ENCODE results near the gene COL2A1.

Gene COL2A1

DNA sequence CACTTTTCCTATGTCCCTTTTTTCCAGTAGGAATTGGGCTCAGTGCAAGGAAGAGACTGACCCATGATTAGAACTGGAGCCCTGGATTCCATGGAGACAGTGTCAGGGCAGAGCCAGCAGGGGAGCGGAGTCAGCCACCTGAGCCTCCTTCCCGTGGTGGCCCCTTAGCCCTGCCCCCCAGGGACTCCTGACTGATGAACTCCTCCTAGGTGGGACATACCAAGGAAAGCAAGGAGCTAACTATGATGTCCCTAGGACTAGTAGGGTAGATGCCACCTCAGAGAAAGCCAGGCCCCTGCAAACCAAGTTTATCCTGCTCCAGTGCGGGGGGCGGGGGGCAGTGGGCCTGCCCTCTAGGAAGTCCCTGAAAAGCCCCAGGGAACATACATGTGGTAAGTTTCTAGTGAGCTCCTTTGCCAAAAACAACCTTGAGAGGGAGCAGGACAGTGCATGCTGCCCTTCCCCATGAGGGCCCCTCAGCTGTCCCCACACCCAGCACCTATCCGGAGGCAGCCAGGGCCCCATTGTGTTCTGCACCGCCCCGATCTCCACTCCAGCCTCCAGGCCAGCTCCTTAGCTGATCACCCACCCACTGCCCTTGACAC lies 6.2 kb upstream of the COL2A1 start:
- Histone ChIP-seq H3K36me3 (ENCODE audit: insufficient read depth, low read length) (no peaks in the 10 kb centered on the region), H3K9me3 (ENCODE audit: control insufficient read depth, insufficient read depth, low read length) (no peaks in the 10 kb centered on the region), H3K4me1 (ENCODE audit: insufficient read depth, low read length) (no peaks in the 10 kb centered on the region), H3K9ac (ENCODE audit: low read depth, low read length) (no peak overlapping the region)

DNA sequence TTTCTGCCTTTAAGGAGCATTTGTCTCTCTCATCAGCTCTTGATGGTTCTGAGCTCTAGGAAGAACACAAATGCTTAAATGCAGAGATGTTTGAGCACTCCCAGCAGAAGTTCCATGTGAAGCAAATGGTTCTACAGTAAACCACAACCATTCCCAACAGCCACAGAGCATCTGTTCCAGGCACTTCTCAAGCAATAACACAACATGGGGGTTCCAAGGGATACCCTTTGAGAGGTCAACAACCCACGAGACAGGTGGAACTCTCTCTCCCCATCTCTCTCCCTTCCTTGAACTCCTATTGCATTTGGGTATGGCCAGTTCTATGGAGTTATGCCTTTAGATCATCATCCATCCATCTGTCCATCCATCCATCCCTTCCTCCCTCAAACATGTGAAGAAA lies 5.2 kb upstream of the COL2A1 start:
- Histone ChIP-seq H3K36me3 (ENCODE audit: insufficient read depth, low read length) (no peaks in the 10 kb centered on the region), H3K9me3 (ENCODE audit: control insufficient read depth, insufficient read depth, low read length) (no peaks in the 10 kb centered on the region), H3K4me1 (ENCODE audit: insufficient read depth, low read length) (no peaks in the 10 kb centered on the region), H3K9ac (ENCODE audit: low read depth, low read length) (no peak overlapping the region)

DNA sequence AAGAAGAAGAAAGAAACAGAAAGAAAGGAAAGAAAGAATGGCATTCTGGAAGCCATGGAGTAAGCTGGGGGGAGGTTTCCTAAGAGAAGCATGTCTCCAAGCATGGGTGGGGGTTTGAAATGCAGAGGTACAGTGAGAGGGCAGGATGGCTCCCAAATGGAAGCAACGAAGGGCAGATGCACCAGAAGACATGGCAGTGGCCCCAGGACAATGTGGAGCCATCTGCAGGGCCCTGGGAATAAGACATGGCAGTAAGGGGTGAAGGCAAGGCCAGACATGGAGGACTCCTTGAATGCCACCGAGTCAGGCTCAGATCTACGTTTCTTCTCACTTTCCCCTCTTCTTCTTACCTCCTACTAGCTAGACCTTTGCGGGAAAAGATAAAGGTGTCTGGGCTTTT lies 4.7 kb upstream of the COL2A1 start:
- no peaks in the 10 kb centered on the region for H3K9me3 ChIP-seq (ENCODE audit: control insufficient read depth, insufficient read depth, low read length)
- no peaks in the 10 kb centered on the region for H3K4me1 ChIP-seq (ENCODE audit: insufficient read depth, low read length)
- H3K36me3 ChIP-seq (ENCODE audit: insufficient read depth, low read length): no peaks in the 10 kb centered on the region
- no peak overlapping the region for H3K9ac ChIP-seq (ENCODE audit: low read depth, low read length)

DNA sequence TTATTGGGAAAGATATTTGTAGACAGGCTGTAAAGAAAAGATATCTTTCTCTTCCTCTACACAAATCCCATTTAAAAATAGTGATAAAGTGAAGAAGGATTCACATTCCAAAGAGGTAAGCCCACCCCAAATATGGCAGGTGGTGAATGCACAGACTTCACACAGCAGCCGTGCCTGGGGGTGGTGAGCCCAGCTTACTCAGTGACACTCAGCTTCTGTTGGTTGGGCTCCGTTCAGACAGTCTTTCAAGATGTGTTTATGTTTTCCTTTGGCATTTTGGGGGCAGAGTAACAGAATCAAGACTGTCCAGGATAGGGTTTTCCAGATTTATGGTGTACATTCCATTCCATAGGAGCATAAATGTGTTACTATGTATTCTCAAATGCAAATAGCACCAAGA lies 4.1 kb upstream of the COL2A1 start:
- Histone ChIP-seq H3K9ac (ENCODE audit: low read depth, low read length) (no peak overlapping the region), H3K4me1 (ENCODE audit: insufficient read depth, low read length) (no peaks in the 10 kb centered on the region), H3K36me3 (ENCODE audit: insufficient read depth, low read length) (no peaks in the 10 kb centered on the region), H3K9me3 (ENCODE audit: control insufficient read depth, insufficient read depth, low read length) (no peaks in the 10 kb centered on the region)

DNA sequence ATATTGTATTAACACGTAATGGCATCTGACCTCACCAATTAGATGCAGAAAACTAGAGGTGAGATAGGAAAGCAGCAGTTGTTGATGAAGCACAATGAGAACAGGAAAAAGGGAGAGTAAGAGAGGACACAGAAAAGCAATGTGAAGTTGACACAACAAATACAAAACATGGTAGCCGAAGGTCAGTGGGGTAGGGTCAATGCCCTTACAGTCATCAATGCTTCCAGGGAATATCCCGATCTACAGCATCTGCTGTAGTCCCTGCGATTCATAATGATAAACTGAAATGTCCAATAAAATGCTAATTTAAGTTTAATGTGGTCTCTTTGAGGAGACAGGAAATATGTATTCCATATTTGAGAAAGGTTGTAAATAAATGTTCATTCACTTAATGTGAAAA lies 2.9 kb upstream of the COL2A1 start:
- no peaks in the 10 kb centered on the region for H3K9me3 ChIP-seq (ENCODE audit: control insufficient read depth, insufficient read depth, low read length)
- no peak overlapping the region for H3K9ac ChIP-seq (ENCODE audit: low read depth, low read length)
- 0 out of 2 replicates have a peak, but pooled peaks cover 4% of the 10 kb centered on the region for H3K4me1 ChIP-seq (ENCODE audit: insufficient read depth, low read length)
- no peaks in the 10 kb centered on the region for H3K36me3 ChIP-seq (ENCODE audit: insufficient read depth, low read length)

DNA sequence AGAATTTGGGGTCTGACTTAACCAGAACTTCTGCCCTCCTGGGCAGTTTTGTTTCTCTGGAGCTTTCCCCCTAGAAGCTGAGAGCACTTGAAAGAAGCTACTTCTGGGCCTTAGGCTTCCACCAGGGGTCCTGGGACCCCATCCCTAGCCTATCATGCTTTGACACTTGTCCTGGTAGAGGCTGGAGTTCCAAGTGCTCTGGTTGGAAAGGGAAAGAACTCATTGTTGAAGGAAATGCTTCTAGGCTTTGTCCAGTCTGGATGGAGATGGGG lies 1.4 kb upstream of the COL2A1 start:
- no peaks in the 10 kb centered on the region for H3K9me3 ChIP-seq (ENCODE audit: control insufficient read depth, insufficient read depth, low read length)
- no peaks in the 10 kb centered on the region for H3K36me3 ChIP-seq (ENCODE audit: insufficient read depth, low read length)
- H3K4me1 ChIP-seq (ENCODE audit: insufficient read depth, low read length): peaks cover 4% of the 10 kb centered on the region; the same call in 1 of the 2 replicates
- no peak overlapping the region for H3K9ac ChIP-seq (ENCODE audit: low read depth, low read length)

DNA sequence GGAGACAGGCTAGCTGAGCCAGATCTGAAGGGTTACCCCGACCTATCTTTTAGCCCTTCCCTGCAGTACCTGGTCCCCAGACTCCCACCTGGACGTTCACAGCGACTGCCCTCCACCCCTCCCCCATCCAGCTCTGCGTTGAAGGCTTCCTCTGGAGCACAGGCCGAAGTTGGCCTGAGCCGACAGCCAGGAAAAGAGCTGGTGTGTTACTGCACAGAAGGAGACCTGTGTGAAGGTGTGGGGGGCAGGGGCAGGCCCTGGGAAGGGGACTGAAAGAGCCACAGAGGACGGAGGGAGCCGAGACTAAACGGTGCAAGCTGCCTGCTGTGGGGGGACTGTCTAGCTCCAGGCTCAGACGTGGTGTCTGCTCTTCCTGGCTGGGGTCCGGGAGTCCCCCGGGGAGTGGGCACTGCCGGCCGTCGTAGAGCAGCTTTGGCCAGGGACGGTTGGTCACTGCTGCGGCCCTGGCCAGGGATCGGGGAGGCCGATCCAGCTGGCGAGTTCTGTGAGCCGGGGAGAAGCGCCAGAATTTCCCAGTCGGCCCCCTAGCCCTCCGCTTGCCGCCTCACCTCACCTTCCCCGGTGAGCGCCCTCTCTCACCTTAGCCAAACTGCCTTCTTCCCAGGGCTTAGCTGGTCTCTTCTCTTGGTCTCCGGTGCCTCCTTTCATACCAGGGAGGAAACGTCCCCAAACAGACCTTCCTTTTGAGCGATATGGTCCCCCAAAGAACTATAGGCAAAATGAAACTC lies 899 bp upstream of the COL2A1 start:
- H3K9ac ChIP-seq (ENCODE audit: low read depth, low read length): peak overlapping the region; percentile 26; the same call in 1 of the 2 replicates
- no peaks in the 10 kb centered on the region for H3K36me3 ChIP-seq (ENCODE audit: insufficient read depth, low read length)
- peaks cover 4% of the 10 kb centered on the region; the same call in 1 of the 2 replicates for H3K4me1 ChIP-seq (ENCODE audit: insufficient read depth, low read length)
- H3K9me3 ChIP-seq (ENCODE audit: control insufficient read depth, insufficient read depth, low read length): no peaks in the 10 kb centered on the region

DNA sequence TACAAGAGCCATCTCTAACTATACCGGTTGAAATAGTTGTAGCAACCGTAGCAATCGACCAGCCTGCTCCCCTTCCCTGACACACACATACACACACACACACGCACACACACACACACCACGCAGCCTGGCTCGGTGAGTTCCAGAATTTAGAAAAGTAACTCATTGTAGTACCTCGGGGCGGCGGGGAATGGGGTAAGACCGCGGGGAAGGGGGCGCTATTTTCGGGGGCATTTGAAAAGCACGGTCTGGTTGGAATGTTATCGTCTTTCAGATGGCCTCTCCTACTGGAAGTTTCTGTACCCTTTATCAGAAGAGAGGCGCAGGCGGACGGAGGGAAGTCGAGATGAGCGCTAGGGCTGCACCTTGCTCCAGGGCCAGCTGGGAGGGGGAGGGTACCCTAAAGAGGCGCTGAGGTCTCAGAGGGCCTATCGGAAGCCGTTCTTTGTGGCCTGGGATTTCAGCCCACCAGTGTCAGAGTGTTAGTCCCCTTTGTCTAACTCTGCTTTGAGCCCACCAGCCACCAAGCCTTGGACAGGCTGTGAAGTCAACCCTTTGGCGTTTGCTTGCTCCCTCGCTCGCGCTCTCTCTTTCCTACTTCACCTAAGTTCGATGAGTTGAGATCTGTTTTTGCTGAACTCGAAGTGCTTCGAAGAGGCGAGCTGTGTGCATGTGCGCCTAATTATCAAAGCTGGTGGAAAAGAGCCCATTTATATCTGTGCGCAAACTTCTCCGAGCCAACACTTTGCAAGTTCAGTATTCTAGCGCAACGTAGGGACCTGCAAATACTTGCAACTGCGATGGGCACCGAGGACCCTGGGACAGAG lies 837 bp downstream of the COL2A1 start:
- Histone ChIP-seq H3K9ac (ENCODE audit: low read depth, low read length) (no peak overlapping the region; the same call in 1 of the 2 replicates), H3K4me1 (ENCODE audit: insufficient read depth, low read length) (peaks cover 7% of the 10 kb centered on the region), H3K36me3 (ENCODE audit: insufficient read depth, low read length) (no peaks in the 10 kb centered on the region), H3K9me3 (ENCODE audit: control insufficient read depth, insufficient read depth, low read length) (no peaks in the 10 kb centered on the region)

DNA sequence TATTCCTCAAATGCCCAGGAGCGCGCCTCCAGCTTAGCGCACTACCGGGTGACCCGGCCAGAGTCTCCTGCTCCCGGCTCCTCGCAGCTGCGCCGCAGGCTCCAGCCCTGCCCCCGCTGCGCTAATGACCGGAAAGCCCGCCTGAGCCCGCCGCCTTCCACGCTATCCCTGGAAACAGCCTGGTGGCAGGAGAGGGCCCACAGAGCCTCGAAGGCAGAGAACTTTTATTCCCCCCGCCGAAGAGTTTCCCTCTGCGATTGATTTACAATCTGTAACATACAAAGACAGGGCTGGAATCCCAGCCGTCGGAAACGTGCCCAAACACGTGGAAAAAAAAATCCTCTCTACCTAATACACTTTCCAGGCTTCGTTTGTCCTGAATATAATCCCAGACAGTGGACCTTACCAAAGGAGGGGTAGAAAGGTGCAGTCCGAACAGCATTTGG lies 1.5 kb downstream of the COL2A1 start:
- Histone ChIP-seq H3K9me3 (ENCODE audit: control insufficient read depth, insufficient read depth, low read length) (no peaks in the 10 kb centered on the region), H3K9ac (ENCODE audit: low read depth, low read length) (peak overlapping the region; percentile 30; the same call in 1 of the 2 replicates), H3K4me1 (ENCODE audit: insufficient read depth, low read length) (peaks cover 13% of the 10 kb centered on the region), H3K36me3 (ENCODE audit: insufficient read depth, low read length) (no peaks in the 10 kb centered on the region)

DNA sequence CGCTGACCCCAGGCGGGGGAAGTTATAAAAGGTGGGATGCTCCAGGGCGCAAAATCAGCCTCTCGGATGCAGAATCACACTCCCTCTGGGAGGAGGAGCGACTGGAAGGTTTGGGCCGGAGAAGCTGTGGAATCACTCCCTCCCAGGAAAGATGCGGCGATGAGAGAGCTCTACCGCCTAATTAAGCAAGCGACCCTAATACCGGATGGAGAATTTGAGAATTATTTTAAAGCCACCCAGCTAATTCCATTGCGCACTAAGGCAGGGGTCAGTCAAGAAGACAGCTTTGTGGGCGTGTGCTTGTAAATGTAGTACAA lies 1.9 kb downstream of the COL2A1 start:
- Histone ChIP-seq H3K36me3 (ENCODE audit: insufficient read depth, low read length) (no peaks in the 10 kb centered on the region), H3K9me3 (ENCODE audit: control insufficient read depth, insufficient read depth, low read length) (no peaks in the 10 kb centered on the region), H3K4me1 (ENCODE audit: insufficient read depth, low read length) (peaks cover 13% of the 10 kb centered on the region), H3K9ac (ENCODE audit: low read depth, low read length) (peak overlapping the region; percentile 30; the same call in 1 of the 2 replicates)

DNA sequence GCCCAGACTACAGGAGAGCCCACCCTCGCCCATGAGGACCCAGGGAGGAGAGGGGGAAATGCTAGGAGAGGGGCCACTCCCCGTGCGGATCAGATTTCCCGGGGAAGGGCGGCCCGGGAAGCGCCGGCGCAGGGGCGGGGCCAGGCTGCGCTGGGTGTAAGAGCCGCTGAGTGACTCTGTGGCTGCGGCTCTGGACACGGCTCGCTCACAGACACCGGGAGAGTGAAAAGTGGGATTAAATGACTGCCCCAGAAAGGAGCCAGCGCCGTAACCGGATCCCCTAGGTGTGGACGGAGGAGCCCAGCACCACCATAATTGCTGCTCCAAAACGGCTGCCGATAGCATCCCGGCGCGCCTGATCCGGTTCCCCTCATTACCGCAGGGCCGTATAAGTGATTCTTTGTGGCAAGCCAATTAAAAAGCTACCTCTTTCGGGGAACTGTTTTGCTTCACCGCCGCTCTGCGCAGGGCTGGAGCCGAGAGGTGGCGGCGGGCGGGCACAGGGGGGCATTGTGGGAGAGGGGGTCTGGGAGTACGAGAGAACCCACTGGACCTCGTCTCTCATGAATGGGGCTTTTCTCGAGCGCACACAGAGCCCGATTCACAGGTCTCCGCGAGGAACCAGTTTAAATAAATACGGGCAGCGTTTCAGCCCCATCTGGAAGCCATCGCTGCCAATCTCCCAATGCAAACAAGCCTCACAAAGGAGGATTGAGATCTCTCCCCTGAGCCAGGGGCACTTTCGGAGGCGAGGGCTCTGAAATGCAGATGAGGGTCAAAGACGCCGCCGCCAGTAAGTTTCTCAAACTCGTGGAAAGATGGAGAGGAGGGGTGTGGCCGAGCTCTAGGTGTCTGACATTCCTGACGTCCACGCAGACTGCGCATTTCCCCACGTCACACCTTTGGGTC lies 2.5 kb downstream of the COL2A1 start:
- peak overlapping the region; percentile 30; the same call in 1 of the 2 replicates for H3K9ac ChIP-seq (ENCODE audit: low read depth, low read length)
- no peaks in the 10 kb centered on the region for H3K9me3 ChIP-seq (ENCODE audit: control insufficient read depth, insufficient read depth, low read length)
- peaks cover 13% of the 10 kb centered on the region for H3K4me1 ChIP-seq (ENCODE audit: insufficient read depth, low read length)
- no peaks in the 10 kb centered on the region for H3K36me3 ChIP-seq (ENCODE audit: insufficient read depth, low read length)

DNA sequence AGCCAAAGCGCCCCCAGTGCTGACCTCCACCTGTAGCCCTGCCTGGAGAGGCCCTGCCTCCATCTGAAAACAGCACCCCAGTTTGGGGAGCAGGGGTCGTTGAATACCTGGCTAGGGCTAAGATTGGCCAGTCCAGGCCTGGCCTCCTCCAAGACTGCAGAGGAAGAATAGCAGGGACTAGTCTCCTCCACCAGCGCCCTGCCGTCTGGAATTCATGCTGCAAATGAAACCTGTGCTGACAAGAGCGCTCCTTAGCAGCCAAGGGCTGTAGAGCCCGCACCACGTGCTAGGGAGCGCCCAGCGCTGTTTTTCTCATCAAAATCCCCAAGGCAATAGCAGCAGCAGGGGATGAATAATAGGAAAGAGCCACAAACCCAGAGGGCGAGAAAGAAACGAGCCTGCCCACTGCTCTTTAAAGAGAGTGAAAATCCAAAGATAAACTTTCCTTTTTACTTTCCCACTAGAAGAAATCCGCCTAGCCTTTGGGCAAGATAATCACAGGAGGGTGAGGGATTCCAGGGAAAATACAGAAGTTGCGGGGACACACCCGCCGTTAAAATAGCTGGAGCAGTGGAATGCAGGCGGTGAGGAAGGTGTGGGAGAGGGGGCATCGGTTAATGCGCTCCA lies 3.3 kb downstream of the COL2A1 start:
- Histone ChIP-seq H3K9ac (ENCODE audit: low read depth, low read length) (peak overlapping the region; percentile 30; the same call in 1 of the 2 replicates), H3K4me1 (ENCODE audit: insufficient read depth, low read length) (peaks cover 13% of the 10 kb centered on the region), H3K9me3 (ENCODE audit: control insufficient read depth, insufficient read depth, low read length) (no peaks in the 10 kb centered on the region), H3K36me3 (ENCODE audit: insufficient read depth, low read length) (no peaks in the 10 kb centered on the region)

DNA sequence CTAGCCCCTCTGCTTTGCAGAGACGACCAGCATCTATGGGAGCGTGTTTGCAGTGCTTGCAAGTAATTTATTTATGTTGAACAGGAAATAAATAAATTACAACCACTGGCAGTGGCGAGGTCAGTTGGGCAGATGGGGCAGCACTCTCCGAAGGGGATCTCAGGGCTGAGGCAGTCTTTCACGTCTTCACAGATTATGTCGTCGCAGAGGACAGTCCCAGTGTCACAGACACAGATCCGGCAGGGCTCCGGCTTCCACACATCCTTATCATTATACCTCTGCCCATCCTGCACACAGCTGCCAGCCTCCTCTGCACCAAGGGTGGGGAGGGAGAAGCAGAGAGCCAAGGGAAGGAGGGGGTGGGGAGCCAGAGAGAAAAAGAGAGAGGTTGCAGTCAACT lies 4.5 kb downstream of the COL2A1 start:
- peaks cover 13% of the 10 kb centered on the region for H3K4me1 ChIP-seq (ENCODE audit: insufficient read depth, low read length)

DNA sequence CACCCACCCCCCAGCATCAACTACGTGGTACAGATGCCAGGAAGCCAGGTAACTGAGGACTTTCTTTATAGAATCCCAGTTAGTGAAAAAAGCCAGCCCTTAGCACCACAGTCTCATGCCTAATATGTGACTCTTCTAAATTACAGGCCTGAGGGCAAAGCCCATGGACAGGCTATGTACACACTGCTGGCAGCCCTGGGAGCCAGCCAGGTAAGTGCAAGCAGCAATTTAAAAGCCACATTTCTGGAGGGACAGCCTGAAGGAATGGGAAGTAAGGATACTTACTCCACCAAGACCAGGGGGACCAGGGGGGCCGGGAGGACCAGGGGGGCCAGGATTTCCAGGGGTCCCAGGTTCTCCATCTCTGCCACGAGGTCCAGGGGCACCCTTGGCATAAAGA lies 7.0 kb downstream of the COL2A1 start:
- no peak overlapping the region for H3K9ac ChIP-seq (ENCODE audit: low read depth, low read length)
- H3K4me1 ChIP-seq (ENCODE audit: insufficient read depth, low read length): peaks cover 10% of the 10 kb centered on the region
- no peaks in the 10 kb centered on the region for H3K36me3 ChIP-seq (ENCODE audit: insufficient read depth, low read length)
- no peaks in the 10 kb centered on the region for H3K9me3 ChIP-seq (ENCODE audit: control insufficient read depth, insufficient read depth, low read length)

More for the DNA sequence above, 4.5 kb downstream of the COL2A1 start:
- Histone ChIP-seq H3K36me3 (ENCODE audit: insufficient read depth, low read length) (no peaks in the 10 kb centered on the region), H3K9ac (ENCODE audit: low read depth, low read length) (no peak overlapping the region), H3K9me3 (ENCODE audit: control insufficient read depth, insufficient read depth, low read length) (no peaks in the 10 kb centered on the region)
